ENCODE data around the gene SEPTIN11.

DNA sequence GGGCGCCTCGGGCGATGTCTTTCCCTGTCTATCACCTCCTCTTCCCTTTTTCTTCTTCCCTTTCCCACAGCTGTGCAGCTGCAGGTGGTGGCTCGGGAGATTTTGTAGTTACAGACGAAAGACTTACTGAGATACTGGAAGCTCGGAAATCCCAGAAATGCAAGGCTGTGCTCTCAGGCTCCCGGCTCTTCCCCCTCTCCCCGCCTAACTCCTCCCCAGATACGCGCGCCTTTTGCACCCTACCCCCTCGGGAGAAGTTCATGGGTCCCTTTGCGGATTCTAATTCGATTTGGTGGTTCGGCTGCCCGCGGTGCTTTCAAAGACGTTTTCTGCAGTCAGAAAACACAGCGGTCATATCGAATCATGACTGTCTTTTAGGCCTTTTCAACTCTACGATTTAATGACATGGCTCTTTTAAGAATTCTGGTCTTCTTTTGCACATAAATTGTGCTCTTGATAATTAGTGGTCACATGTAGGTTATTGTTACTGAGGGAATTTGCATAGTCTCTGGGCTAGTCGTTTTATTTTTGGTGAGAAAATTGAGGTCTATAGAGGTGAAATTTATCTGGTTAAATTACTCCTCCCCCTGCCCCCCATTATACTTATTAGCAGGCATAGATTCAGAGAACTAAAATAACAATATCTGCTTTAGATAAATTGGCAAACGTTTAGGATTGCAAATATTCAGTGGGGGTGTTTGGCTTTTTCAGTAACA is 1.6 kb downstream of the SEPTIN11 start:
- TF ChIP-seq CTCF (conservative IDR thresholded peaks at IDR 0.05 in 1 of 2, IDR thresholded peaks at IDR 0.05 in 1 of 2; ENCODE audit: low read depth in 1 of 2, low read length in 2 of 2) (no peak), EZH2 (IDR thresholded peaks at IDR 0.05; ENCODE audit: low read length, missing control alignments) (no peak)

Data from fibroblast of lung (primary cell).